ENCODE data around the gene GATA5. TPM values are rescaled to one million over a fixed set of nuclear protein-coding genes. Genes with fewer than 3 reads are reported as not detected.

GATA5 gene
- total and polyA plus RNA-seq, 8 donors = 3.1 to 16.4 (median 9.3) TPM; not detected in 1

- Histone ChIP-seq H3K27me3 (peaks cover 0 to 82% (median 7%) of the 10 kb centered on the region in 3 donors), H3K27ac (no peak overlapping the region), H3K36me3 (no peaks in the 10 kb centered on the region), H3K4me1 (peaks cover 9 to 50% (median 42%) of the 10 kb centered on the region in 4 donors), H3K4me3 (no peak overlapping the region), H3K9me3 (no peaks in the 10 kb centered on the region)
- intact Hi-C loops (cut with DNase I; ENCODE audit: low total_unique reads) = no loop called here
- 82 to 85% (median 85%) methylated on average over 10 to 17 of the region's 17 CpGs for WGBS, 5 donors
- TF ChIP-seq POLR2A (IDR thresholded peaks at IDR 0.05) (no peak), POLR2AphosphoS5 (IDR thresholded peaks at IDR 0.05) (no peak), EP300 (IDR thresholded peaks at IDR 0.05) (no peak), CTCF (IDR thresholded peaks at IDR 0.05) (no peak)
- no peak for DNase-seq
Observed at GRCh38 chr20:62457098-62457497, 18.7 kb downstream of the GATA5 start.

- Histone ChIP-seq H3K36me3 (no peaks in the 10 kb centered on the region), H3K27me3 (peaks cover 0 to 80% (median 7%) of the 10 kb centered on the region in 3 donors), H3K27ac (no peak overlapping the region), H3K9me3 (no peaks in the 10 kb centered on the region), H3K4me1 (peaks cover 6 to 38% (median 30%) of the 10 kb centered on the region in 4 donors), H3K4me3 (no peak overlapping the region)
- intact Hi-C loops (cut with DNase I; ENCODE audit: low total_unique reads) = no loop called here
- TF ChIP-seq CTCF (IDR thresholded peaks at IDR 0.05) (no peak), EP300 (IDR thresholded peaks at IDR 0.05) (no peak), POLR2A (IDR thresholded peaks at IDR 0.05) (no peak), POLR2AphosphoS5 (IDR thresholded peaks at IDR 0.05) (no peak)
- DNase-seq = no peak
- WGBS, 5 donors = 74 to 87% (median 85%) methylated on average over 6 to 15 of the region's 15 CpGs
Observed at GRCh38 chr20:62455929-62456328, 19.9 kb downstream of the GATA5 start.

- Histone ChIP-seq H3K36me3 (no peaks in the 10 kb centered on the region), H3K27me3 (peaks cover 0 to 81% (median 12%) of the 10 kb centered on the region in 3 donors), H3K27ac (no peak overlapping the region), H3K4me1 (peaks cover 6 to 30% (median 22%) of the 10 kb centered on the region in 4 donors), H3K9me3 (no peaks in the 10 kb centered on the region), H3K4me3 (no peak overlapping the region)
- WGBS, 5 donors = 70 to 77% (median 74%) methylated on average over 27 to 30 of the region's 30 CpGs
- intact Hi-C loops (cut with DNase I; ENCODE audit: low total_unique reads) = no loop called here
- DNase-seq = peak in 1 of 2 donors; percentile 51
- TF ChIP-seq EP300 (IDR thresholded peaks at IDR 0.05) (no peak), POLR2AphosphoS5 (IDR thresholded peaks at IDR 0.05) (no peak), CTCF (IDR thresholded peaks at IDR 0.05) (no peak), POLR2A (IDR thresholded peaks at IDR 0.05) (no peak)
Observed at GRCh38 chr20:62454904-62455636, 20.7 kb downstream of the GATA5 start.

- intact Hi-C loops (cut with DNase I; ENCODE audit: low total_unique reads) = no loop called here
- 81 to 87% (median 84%) methylated on average over 14 to 17 of the region's 17 CpGs for WGBS, 5 donors
- Histone ChIP-seq H3K4me1 (peaks cover 2 to 17% (median 8%) of the 10 kb centered on the region in 4 donors), H3K36me3 (no peaks in the 10 kb centered on the region), H3K9me3 (no peaks in the 10 kb centered on the region), H3K27me3 (peaks cover 0 to 85% (median 14%) of the 10 kb centered on the region in 3 donors), H3K27ac (no peak overlapping the region), H3K4me3 (no peak overlapping the region)
- TF ChIP-seq CTCF (IDR thresholded peaks at IDR 0.05) (no peak), POLR2A (IDR thresholded peaks at IDR 0.05) (no peak)
- DNase-seq = no peak
Observed at GRCh38 chr20:62453186-62453808, 22.5 kb downstream of the GATA5 start.

Measured in stomach (tissue), 9 donors.